Smooth muscle cell (in vitro differentiated cells): ENCODE results near the gene CACNA1D. TPM values are rescaled to one million over a fixed set of nuclear protein-coding genes. Genes with fewer than 3 reads are reported as not detected.

Source experiments
- DNase-seq: peaks from one replicate; lab custom pipeline; 2025; ENCODE audit not compliant: unreplicated experiment; lab: John Stamatoyannopoulos, UW
- H2AFZ ChIP-seq: fragments of 200-600 bp; sonication (generic); 2 replicates; pipeline ENCODE4 v1.6.0; 2016; ENCODE audit warnings: antibody characterized with exemption, low read depth, mild to moderate bottlenecking
- H3F3A ChIP-seq: fragments of 200-600 bp; sonication (generic); 2 replicates; pipeline ENCODE4 v1.6.0; 2017; ENCODE audit warnings: antibody characterized with exemption, low read depth
- H3K27ac ChIP-seq: fragments of 200-600 bp; sonication (generic); 2 replicates; pipeline ENCODE4 v1.5.1; 2016; ENCODE audit warnings: low read depth, mild to moderate bottlenecking
- H3K27me3 ChIP-seq: fragments of 200-600 bp; sonication (generic); 2 replicates; pipeline ENCODE4 v1.6.1; 2016; ENCODE audit warnings: low read depth, mild to moderate bottlenecking
- H3K36me3 ChIP-seq: fragments of 200-600 bp; sonication (generic); 2 replicates; pipeline ENCODE4 v1.5.1; 2016; ENCODE audit warnings: low read depth
- H3K4me1 ChIP-seq: fragments of 200-600 bp; sonication (generic); 2 replicates; pipeline ENCODE4 v1.5.1; 2016; ENCODE audit warnings: low read depth
- H3K4me2 ChIP-seq: fragments of 200-600 bp; sonication (generic); 2 replicates; pipeline ENCODE4 v1.6.0; 2016; ENCODE audit warnings: mild to moderate bottlenecking
- H3K4me3 ChIP-seq: fragments of 200-600 bp; sonication (generic); 2 replicates; pipeline ENCODE4 v1.5.1; 2016; ENCODE audit warnings: mild to moderate bottlenecking
- H3K79me2 ChIP-seq: fragments of 200-600 bp; sonication (generic); 2 replicates; pipeline ENCODE4 v1.6.0; 2016; ENCODE audit warnings: low read depth, mild to moderate bottlenecking
- H3K9ac ChIP-seq: fragments of 200-600 bp; sonication (generic); 2 replicates; pipeline ENCODE4 v1.6.0; 2016; ENCODE audit warnings: low read depth
- H3K9me3 ChIP-seq: fragments of 200-600 bp; sonication (generic); replicated peaks from 2 replicates; pipeline ENCODE4 v1.5.1; 2016; ENCODE audit warnings: low read depth
- H4K20me1 ChIP-seq: fragments of 200-600 bp; sonication (generic); 2 replicates; pipeline ENCODE4 v1.6.0; 2016; ENCODE audit warnings: low read depth
- WGBS: methylation state at CpG from one replicate; pipeline ENCODE4 v1.1.7; 2016; ENCODE audit warnings: low lambda C conversion rate; 5-methylcytosine and 5-hydroxymethylcytosine counted together
- polyA plus RNA-seq: library from polyadenylated mRNA; unstranded; fragments of >200 nt; fragmentation: Nextera tagmentation; extraction: Ambion mirVana; gene quantifications from 2 replicates; pipeline ENCODE4 v1.2.1, GENCODE V29; 2016
- total RNA-seq: library from RNA; depleted of rRNA; stranded (reverse); fragments of >200 nt; gene quantifications from 2 replicates; pipeline ENCODE4 v1.2.3, GENCODE V29; 2014
- TF ChIP-seq, protein P1 (sequence below): fragments of 200-600 bp; sonication (generic); IDR thresholded peaks from 2 replicates; pipeline ENCODE4 v1.5.1; 2017; ENCODE audit warnings: borderline replicate concordance, mild to moderate bottlenecking, antibody characterized with exemption; ENCODE audit not compliant: insufficient read depth, poor library complexity, severe bottlenecking

The CACNA1D gene
- total and polyA plus RNA-seq, 2 experiments from 2014 or later = 0.63 to 1.4 TPM

DNA sequence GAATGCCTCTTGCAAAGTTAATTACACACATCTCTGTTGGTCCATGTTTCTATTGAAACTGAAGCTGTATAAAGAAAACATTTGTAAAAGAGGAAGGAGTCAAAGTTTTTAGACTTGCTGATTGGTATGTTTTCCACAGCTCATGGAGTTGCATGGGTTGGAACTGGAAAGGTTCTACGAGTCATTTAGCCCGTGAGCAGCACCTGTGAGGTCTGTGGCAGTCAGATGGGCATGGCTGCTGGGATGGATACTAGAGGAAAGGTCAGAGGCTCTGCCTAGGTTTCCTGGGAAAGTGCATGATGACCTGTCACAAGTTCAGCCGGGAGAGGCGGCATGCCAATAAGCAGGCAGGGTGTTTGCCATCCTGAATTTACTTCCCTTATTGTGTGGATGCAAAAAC is 155.4 kb downstream of the CACNA1D start:
- Histone ChIP-seq H3K4me1 (no peaks in the 10 kb centered on the region), H3K36me3 (no peaks in the 10 kb centered on the region), H3K9me3 (no peaks in the 10 kb centered on the region), H3K27me3 (peaks cover 24% of the 10 kb centered on the region), H3K4me3 (no peak overlapping the region), H3K4me2 (no peak overlapping the region), H4K20me1 (no peaks in the 10 kb centered on the region), H3K79me2 (no peaks in the 10 kb centered on the region), H3K9ac (no peak overlapping the region), H2AFZ (no peak overlapping the region), H3F3A (no peaks in the 10 kb centered on the region), H3K27ac (no peak overlapping the region)
- TF ChIP-seq, protein P1, sequence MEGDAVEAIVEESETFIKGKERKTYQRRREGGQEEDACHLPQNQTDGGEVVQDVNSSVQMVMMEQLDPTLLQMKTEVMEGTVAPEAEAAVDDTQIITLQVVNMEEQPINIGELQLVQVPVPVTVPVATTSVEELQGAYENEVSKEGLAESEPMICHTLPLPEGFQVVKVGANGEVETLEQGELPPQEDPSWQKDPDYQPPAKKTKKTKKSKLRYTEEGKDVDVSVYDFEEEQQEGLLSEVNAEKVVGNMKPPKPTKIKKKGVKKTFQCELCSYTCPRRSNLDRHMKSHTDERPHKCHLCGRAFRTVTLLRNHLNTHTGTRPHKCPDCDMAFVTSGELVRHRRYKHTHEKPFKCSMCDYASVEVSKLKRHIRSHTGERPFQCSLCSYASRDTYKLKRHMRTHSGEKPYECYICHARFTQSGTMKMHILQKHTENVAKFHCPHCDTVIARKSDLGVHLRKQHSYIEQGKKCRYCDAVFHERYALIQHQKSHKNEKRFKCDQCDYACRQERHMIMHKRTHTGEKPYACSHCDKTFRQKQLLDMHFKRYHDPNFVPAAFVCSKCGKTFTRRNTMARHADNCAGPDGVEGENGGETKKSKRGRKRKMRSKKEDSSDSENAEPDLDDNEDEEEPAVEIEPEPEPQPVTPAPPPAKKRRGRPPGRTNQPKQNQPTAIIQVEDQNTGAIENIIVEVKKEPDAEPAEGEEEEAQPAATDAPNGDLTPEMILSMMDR = no peak
- no peak for DNase-seq
- 91% methylated on average over 4 of the region's 4 CpGs for WGBS

GRCh38 chr3:53650424-53650823 is 156.0 kb downstream of the CACNA1D start:
- TF ChIP-seq, protein P1 = no peak
- Histone ChIP-seq H3K79me2 (no peaks in the 10 kb centered on the region), H2AFZ (no peak overlapping the region), H3K27ac (no peak overlapping the region), H3K9ac (no peak overlapping the region), H3K4me2 (no peak overlapping the region), H3K4me3 (no peak overlapping the region), H4K20me1 (no peaks in the 10 kb centered on the region), H3K27me3 (peaks cover 24% of the 10 kb centered on the region), H3K4me1 (no peaks in the 10 kb centered on the region), H3F3A (no peaks in the 10 kb centered on the region), H3K36me3 (no peaks in the 10 kb centered on the region), H3K9me3 (no peaks in the 10 kb centered on the region)
- no peak for DNase-seq
- 86% methylated on average over 5 of the region's 5 CpGs for WGBS

DNA sequence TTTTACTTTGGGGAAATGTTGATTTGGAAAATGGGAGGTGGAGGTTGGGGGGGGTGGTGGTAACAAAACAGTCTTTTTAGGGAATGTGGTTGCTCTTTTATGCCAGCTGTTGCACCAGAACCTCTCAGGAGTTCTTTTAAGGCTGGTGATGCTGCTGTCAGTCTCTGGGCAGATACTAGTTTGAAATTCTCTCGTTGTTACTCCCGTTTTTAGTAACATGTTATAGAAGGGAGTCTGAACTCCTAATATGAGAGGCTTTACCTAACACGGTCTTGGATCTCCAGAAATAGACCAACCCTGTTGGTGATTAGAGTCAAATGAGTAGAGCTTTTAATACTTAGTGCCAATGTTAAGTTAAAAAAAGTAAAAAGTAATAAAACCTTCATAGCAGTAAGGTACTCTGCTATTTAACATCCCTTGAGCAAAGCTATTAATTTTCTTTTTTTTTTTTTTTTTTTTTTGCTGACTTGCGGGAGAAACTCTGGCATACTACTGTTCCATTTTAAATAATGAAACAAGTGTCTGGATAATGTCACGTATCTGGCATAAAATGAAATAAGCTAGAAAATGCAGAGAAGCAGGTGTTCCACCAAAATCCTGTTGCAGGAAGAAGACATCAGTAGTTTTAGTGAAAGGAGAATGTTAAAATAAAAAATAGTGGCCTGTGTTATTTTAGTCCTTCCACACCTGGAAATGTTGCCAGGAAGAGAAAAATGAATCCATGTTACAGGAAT is 156.7 kb downstream of the CACNA1D start:
- Histone ChIP-seq H3K79me2 (no peaks in the 10 kb centered on the region), H3K9ac (no peak overlapping the region), H3K9me3 (no peaks in the 10 kb centered on the region), H2AFZ (no peak overlapping the region), H3K4me3 (no peak overlapping the region), H3K36me3 (no peaks in the 10 kb centered on the region), H3K4me1 (no peaks in the 10 kb centered on the region), H3K27ac (no peak overlapping the region), H3K4me2 (no peak overlapping the region), H3K27me3 (peaks cover 18% of the 10 kb centered on the region), H3F3A (no peaks in the 10 kb centered on the region), H4K20me1 (no peaks in the 10 kb centered on the region)
- DNase-seq = no peak
- WGBS = 92% methylated on average over 5 of the region's 5 CpGs
- TF ChIP-seq, protein P1 = no peak

DNA sequence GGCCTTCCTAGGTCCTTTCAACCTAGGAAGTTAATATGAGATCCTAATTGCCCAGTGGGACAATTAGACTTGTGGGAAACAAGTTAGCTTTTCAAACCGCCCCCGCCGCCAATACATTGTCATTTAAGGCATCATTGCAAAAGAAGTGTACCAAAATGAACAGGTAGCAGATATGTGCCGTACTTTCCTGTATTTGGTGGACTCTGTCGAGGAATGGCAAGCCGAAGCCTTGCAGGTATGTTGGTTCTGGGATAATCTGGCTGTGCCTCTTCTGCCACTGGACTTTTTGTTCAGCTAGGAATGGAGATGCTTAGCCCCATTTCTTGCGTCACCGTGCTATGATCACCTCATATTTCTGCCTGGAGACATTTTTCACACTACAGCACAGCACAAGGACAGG is 157.5 kb downstream of the CACNA1D start:
- H3K4me2 ChIP-seq = no peak overlapping the region
- H2AFZ ChIP-seq = no peak overlapping the region
- no peaks in the 10 kb centered on the region for H3F3A ChIP-seq
- TF ChIP-seq, protein P1 = no peak
- no peaks in the 10 kb centered on the region for H4K20me1 ChIP-seq
- no peaks in the 10 kb centered on the region for H3K36me3 ChIP-seq
- no peak overlapping the region for H3K4me3 ChIP-seq
- peaks cover 11% of the 10 kb centered on the region for H3K27me3 ChIP-seq
- no peak for DNase-seq
- no peaks in the 10 kb centered on the region for H3K4me1 ChIP-seq
- WGBS = 93% methylated on average over 8 of the region's 8 CpGs
- no peaks in the 10 kb centered on the region for H3K79me2 ChIP-seq
- H3K9me3 ChIP-seq = no peaks in the 10 kb centered on the region
- no peak overlapping the region for H3K27ac ChIP-seq
- H3K9ac ChIP-seq = no peak overlapping the region
